HEK293 (cell line): ENCODE data around the gene SPAM1.

Experiments
- SCRT1 ChIP-seq: fragments of 450-650 bp; formaldehyde crosslinking; IDR thresholded peaks from 2 replicates; pipeline ENCODE4 v1.5.1; 2016; ENCODE audit warnings: missing biosample characterization, missing genetic modification characterization, borderline replicate concordance
- ZBTB20 ChIP-seq: fragments of 450-650 bp; formaldehyde crosslinking; IDR thresholded peaks from 2 replicates; pipeline ENCODE4 v1.5.1; 2016; ENCODE audit warnings: missing biosample characterization, missing genetic modification characterization
- ZFP37 ChIP-seq: fragments of 450-650 bp; formaldehyde crosslinking; IDR thresholded peaks from 2 replicates; pipeline ENCODE4 v1.5.1; 2016; ENCODE audit warnings: missing biosample characterization, missing genetic modification characterization
- ZNF341 ChIP-seq: fragments of 450-650 bp; formaldehyde crosslinking; IDR thresholded peaks from 2 replicates; pipeline ENCODE4; 2016; ENCODE audit warnings: low read depth, missing biosample characterization, missing genetic modification characterization
- TF ChIP-seq, protein P1 (sequence below): fragments of 450-650 bp; formaldehyde crosslinking; IDR thresholded peaks from 2 replicates; pipeline ENCODE4 v1.5.1; 2016; ENCODE audit warnings: missing biosample characterization, missing genetic modification characterization
- TF ChIP-seq, protein P2 (sequence below): fragments of 450-650 bp; formaldehyde crosslinking; IDR thresholded peaks from 2 replicates; pipeline ENCODE4 v1.5.1; 2016; ENCODE audit warnings: missing biosample characterization, missing genetic modification characterization

DNA sequence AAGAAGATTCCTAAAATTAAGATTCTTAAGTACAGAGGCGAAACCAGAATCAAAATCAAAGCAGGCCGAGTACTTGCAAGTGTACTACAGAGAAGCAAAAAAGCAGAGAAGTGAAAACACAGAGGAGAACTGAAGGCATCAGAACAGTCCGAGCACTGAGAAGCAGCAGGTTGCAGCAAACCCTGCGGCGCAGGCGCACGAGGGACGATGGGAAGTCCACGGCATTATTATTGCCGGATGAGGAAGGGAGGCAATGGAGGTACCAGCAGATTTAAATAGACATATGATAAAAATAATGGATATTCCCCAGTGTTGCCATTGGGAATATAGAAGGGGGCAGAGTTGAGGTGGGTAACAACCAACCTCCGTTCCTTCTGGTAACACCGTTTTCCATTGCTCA, 7.2 kb upstream of the SPAM1 start:
- TF ChIP-seq, protein P1, sequence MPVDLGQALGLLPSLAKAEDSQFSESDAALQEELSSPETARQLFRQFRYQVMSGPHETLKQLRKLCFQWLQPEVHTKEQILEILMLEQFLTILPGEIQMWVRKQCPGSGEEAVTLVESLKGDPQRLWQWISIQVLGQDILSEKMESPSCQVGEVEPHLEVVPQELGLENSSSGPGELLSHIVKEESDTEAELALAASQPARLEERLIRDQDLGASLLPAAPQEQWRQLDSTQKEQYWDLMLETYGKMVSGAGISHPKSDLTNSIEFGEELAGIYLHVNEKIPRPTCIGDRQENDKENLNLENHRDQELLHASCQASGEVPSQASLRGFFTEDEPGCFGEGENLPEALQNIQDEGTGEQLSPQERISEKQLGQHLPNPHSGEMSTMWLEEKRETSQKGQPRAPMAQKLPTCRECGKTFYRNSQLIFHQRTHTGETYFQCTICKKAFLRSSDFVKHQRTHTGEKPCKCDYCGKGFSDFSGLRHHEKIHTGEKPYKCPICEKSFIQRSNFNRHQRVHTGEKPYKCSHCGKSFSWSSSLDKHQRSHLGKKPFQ (tag by site-specific recombination), result no peak
- TF ChIP-seq SCRT1 (tag by site-specific recombination) (no peak), ZNF341 (tag by site-specific recombination) (no peak), ZFP37 (no peak), ZBTB20 (no peak)
- TF ChIP-seq, protein P2, sequence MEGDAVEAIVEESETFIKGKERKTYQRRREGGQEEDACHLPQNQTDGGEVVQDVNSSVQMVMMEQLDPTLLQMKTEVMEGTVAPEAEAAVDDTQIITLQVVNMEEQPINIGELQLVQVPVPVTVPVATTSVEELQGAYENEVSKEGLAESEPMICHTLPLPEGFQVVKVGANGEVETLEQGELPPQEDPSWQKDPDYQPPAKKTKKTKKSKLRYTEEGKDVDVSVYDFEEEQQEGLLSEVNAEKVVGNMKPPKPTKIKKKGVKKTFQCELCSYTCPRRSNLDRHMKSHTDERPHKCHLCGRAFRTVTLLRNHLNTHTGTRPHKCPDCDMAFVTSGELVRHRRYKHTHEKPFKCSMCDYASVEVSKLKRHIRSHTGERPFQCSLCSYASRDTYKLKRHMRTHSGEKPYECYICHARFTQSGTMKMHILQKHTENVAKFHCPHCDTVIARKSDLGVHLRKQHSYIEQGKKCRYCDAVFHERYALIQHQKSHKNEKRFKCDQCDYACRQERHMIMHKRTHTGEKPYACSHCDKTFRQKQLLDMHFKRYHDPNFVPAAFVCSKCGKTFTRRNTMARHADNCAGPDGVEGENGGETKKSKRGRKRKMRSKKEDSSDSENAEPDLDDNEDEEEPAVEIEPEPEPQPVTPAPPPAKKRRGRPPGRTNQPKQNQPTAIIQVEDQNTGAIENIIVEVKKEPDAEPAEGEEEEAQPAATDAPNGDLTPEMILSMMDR (tag by site-specific recombination), result no peak
